Measurements from ENCODE around the gene PDZRN3.

DNA sequence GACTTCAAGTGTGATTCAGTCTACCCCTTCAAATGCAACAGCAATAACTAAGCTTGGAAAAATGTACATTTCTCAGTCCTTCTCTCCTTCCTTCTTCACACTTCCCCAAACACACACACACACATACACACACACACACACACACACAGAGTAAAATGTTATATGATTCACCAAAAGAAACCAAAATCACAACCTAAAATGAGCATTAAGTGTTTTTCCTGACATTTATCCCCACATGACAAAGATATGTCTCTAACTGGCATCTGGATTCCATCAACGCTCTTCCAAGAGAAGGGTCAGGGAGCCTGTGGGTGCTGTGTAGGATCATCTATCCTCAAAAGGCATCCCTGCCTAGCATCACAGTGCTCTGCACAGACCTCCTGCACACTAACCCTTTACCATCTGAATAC lies 21.0 kb downstream of the PDZRN3 start:
- TF ChIP-seq, protein P1, sequence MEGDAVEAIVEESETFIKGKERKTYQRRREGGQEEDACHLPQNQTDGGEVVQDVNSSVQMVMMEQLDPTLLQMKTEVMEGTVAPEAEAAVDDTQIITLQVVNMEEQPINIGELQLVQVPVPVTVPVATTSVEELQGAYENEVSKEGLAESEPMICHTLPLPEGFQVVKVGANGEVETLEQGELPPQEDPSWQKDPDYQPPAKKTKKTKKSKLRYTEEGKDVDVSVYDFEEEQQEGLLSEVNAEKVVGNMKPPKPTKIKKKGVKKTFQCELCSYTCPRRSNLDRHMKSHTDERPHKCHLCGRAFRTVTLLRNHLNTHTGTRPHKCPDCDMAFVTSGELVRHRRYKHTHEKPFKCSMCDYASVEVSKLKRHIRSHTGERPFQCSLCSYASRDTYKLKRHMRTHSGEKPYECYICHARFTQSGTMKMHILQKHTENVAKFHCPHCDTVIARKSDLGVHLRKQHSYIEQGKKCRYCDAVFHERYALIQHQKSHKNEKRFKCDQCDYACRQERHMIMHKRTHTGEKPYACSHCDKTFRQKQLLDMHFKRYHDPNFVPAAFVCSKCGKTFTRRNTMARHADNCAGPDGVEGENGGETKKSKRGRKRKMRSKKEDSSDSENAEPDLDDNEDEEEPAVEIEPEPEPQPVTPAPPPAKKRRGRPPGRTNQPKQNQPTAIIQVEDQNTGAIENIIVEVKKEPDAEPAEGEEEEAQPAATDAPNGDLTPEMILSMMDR (IDR thresholded peaks at IDR 0.05 in 2 of 3, conservative IDR thresholded peaks at IDR 0.05 in 1 of 3; ENCODE audit: borderline replicate concordance in 1 of 3, insufficient read depth in 1 of 3, low read depth in 2 of 3, low read length in 2 of 3) = no peak
- TF ChIP-seq RAD21 (IDR thresholded peaks at IDR 0.05; ENCODE audit: low read depth) (no peak), CBX3 (IDR thresholded peaks at IDR 0.05; ENCODE audit: low read depth) (no peak), TCF7L2 (IDR thresholded peaks at IDR 0.05; ENCODE audit: borderline replicate concordance, extremely low read depth, insufficient read depth, insufficient read length) (no peak), POLR2A (IDR thresholded peaks at IDR 0.05; ENCODE audit: borderline replicate concordance, extremely low read depth, insufficient read depth, insufficient read length) (no peak), EZH2 (IDR thresholded peaks at IDR 0.05) (no peak)
- TF ChIP-seq, protein P2, sequence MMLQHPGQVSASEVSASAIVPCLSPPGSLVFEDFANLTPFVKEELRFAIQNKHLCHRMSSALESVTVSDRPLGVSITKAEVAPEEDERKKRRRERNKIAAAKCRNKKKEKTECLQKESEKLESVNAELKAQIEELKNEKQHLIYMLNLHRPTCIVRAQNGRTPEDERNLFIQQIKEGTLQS (IDR thresholded peaks at IDR 0.05) = no peak

Data from HCT116 (cell line).